Activated CD8-positive, alpha-beta T cell treated with anti-CD3 and anti-CD28 coated beads, Interleukin-2, amount 10 ng/mL, durations not matched to agents 7 days and 5 days (primary cell): ENCODE results near the gene GANC. TPM values are rescaled to one million over a fixed set of nuclear protein-coding genes. Genes with fewer than 3 reads are reported as not detected.

ENCODE experiments used
- ATAC-seq: fragments of 150-1000 bp; cut with Tn5 transposase; one replicate; pipeline ENCODE4 v1.10.0; 2021; ENCODE audit warnings: moderate library complexity
- CTCF ChIA-PET: fragments of 350-600 bp; sonication (Branson Sonifier 250); formaldehyde crosslinking; loops from one replicate; lab custom pipeline; 2021; ENCODE audit warnings: antibody characterized with exemption; lab: Charles Lee
- POLR2A ChIA-PET: fragments of 350-600 bp; sonication (Branson Sonifier 250); formaldehyde crosslinking; loops from one replicate; lab custom pipeline; 2021; ENCODE audit warnings: antibody characterized with exemption; lab: Charles Lee
- DNase-seq: peaks from one replicate; pipeline ENCODE4 v3.0.0-alpha.2; 2020
- H3K27ac Mint-ChIP-seq: one replicate; pipeline ENCODE4 v1.8.0; 2021; ENCODE audit warnings: mild to moderate bottlenecking, mixed read lengths
- H3K27me3 Mint-ChIP-seq: one replicate; pipeline ENCODE4 v1.8.0; 2021; ENCODE audit warnings: low read depth, mixed read lengths
- H3K36me3 Mint-ChIP-seq: one replicate; pipeline ENCODE4 v1.8.0; 2021; ENCODE audit warnings: low read depth, mixed read lengths
- H3K4me1 Mint-ChIP-seq: one replicate; pipeline ENCODE4 v1.8.0; 2021; ENCODE audit warnings: low read depth, mixed read lengths
- H3K4me3 Mint-ChIP-seq: one replicate; pipeline ENCODE4 v1.8.0; 2021; ENCODE audit warnings: mild to moderate bottlenecking, mixed read lengths
- H3K9me3 Mint-ChIP-seq: one replicate; pipeline ENCODE4 v1.8.0; 2022; ENCODE audit warnings: mixed read lengths; ENCODE audit not compliant: insufficient read depth
- total RNA-seq, 2 experiments: library from RNA; stranded (reverse); gene quantifications; one replicate each; pipeline ENCODE4 v1.2.3, GENCODE V29; 2021

Gene GANC
- total RNA-seq, 2 experiments from 2014 or later: 19.0 to 22.9 TPM

GRCh38 chr15:42363487-42363886, 90.5 kb downstream of the GANC start:
- DNase-seq (no peak), ATAC-seq (no peak)
- ChIA-PET POLR2A (no interaction called here), CTCF (no interaction called here)
- H3K27me3 Mint-ChIP-seq: no peaks in the 10 kb centered on the region
- H3K27ac Mint-ChIP-seq: no peak overlapping the region
- H3K36me3 Mint-ChIP-seq: no peaks in the 10 kb centered on the region
- H3K4me3 Mint-ChIP-seq: no peak overlapping the region
- peaks cover 4% of the 10 kb centered on the region for H3K4me1 Mint-ChIP-seq
- no peaks in the 10 kb centered on the region for H3K9me3 Mint-ChIP-seq

GRCh38 chr15:42363942-42364341, 90.9 kb downstream of the GANC start:
- ATAC-seq (no peak), DNase-seq (no peak)
- Mint-ChIP-seq H3K4me1 (peaks cover 4% of the 10 kb centered on the region), H3K4me3 (no peak overlapping the region), H3K36me3 (no peaks in the 10 kb centered on the region), H3K27ac (no peak overlapping the region), H3K9me3 (no peaks in the 10 kb centered on the region), H3K27me3 (no peaks in the 10 kb centered on the region)
- ChIA-PET POLR2A (no interaction called here), CTCF (no interaction called here)

GRCh38 chr15:42364529-42364928, 91.5 kb downstream of the GANC start:
- H3K27me3 Mint-ChIP-seq: no peaks in the 10 kb centered on the region
- ChIA-PET CTCF (interaction anchor here (1.3 kb wide), 1 partner anchor 12 kb away, joined by 3 read pairs; no protein-coding TSS in a partner anchor), POLR2A (no interaction called here)
- H3K4me3 Mint-ChIP-seq: no peak overlapping the region
- ATAC-seq (no peak), DNase-seq (no peak)
- H3K4me1 Mint-ChIP-seq: peaks cover 4% of the 10 kb centered on the region
- no peaks in the 10 kb centered on the region for H3K36me3 Mint-ChIP-seq
- no peaks in the 10 kb centered on the region for H3K9me3 Mint-ChIP-seq
- H3K27ac Mint-ChIP-seq: no peak overlapping the region

- ChIA-PET CTCF (interaction anchor here (0.6 to 1.3 kb wide), 2 partner anchors 11 to 50 kb away, joined by 3 read pairs; no protein-coding TSS in a partner anchor), POLR2A (no interaction called here)
- no peak overlapping the region for H3K4me3 Mint-ChIP-seq
- DNase-seq (no peak), ATAC-seq (no peak)
- H3K27me3 Mint-ChIP-seq: no peaks in the 10 kb centered on the region
- peaks cover 4% of the 10 kb centered on the region for H3K4me1 Mint-ChIP-seq
- H3K27ac Mint-ChIP-seq: no peak overlapping the region
- H3K36me3 Mint-ChIP-seq: no peaks in the 10 kb centered on the region
- H3K9me3 Mint-ChIP-seq: no peaks in the 10 kb centered on the region
These were observed 93.0 kb downstream of the GANC start for GRCh38 chr15:42365921-42366550.

GRCh38 chr15:42367041-42367440, 94.0 kb downstream of the GANC start:
- Mint-ChIP-seq H3K27me3 (no peaks in the 10 kb centered on the region), H3K27ac (no peak overlapping the region), H3K4me3 (no peak overlapping the region), H3K9me3 (no peaks in the 10 kb centered on the region), H3K4me1 (no peaks in the 10 kb centered on the region), H3K36me3 (no peaks in the 10 kb centered on the region)
- POLR2A ChIA-PET: no interaction called here
- CTCF ChIA-PET: interaction anchor here (0.8 kb wide), 1 partner anchor 230 kb away, joined by 3 read pairs; no protein-coding TSS in a partner anchor
- DNase-seq (no peak), ATAC-seq (no peak)

- Mint-ChIP-seq H3K27ac (no peak overlapping the region), H3K27me3 (no peaks in the 10 kb centered on the region), H3K36me3 (no peaks in the 10 kb centered on the region), H3K9me3 (no peaks in the 10 kb centered on the region), H3K4me3 (no peak overlapping the region), H3K4me1 (no peaks in the 10 kb centered on the region)
- ATAC-seq: no peak
- CTCF ChIA-PET: interaction anchor here (1.7 kb wide), 1 partner anchor 13 kb away, joined by 3 read pairs; no protein-coding TSS in a partner anchor
- DNase-seq: no peak
- POLR2A ChIA-PET: no interaction called here
These were observed 95.1 kb downstream of the GANC start for GRCh38 chr15:42368096-42368495.

- ATAC-seq: no peak
- no peak for DNase-seq
- Mint-ChIP-seq H3K9me3 (no peaks in the 10 kb centered on the region), H3K4me3 (no peak overlapping the region), H3K27me3 (no peaks in the 10 kb centered on the region), H3K27ac (no peak overlapping the region), H3K4me1 (no peaks in the 10 kb centered on the region), H3K36me3 (no peaks in the 10 kb centered on the region)
- ChIA-PET CTCF (interaction anchor here (1.9 kb wide), 1 partner anchor 14 kb away, joined by 9 read pairs; no protein-coding TSS in a partner anchor), POLR2A (no interaction called here)
These were observed 98.1 kb downstream of the GANC start for GRCh38 chr15:42371096-42371495.

- Mint-ChIP-seq H3K27me3 (no peaks in the 10 kb centered on the region), H3K4me1 (no peaks in the 10 kb centered on the region), H3K27ac (no peak overlapping the region), H3K9me3 (peaks cover 4% of the 10 kb centered on the region), H3K36me3 (no peaks in the 10 kb centered on the region), H3K4me3 (no peak overlapping the region)
- POLR2A ChIA-PET: no interaction called here
- CTCF ChIA-PET: no interaction called here
- ATAC-seq (no peak), DNase-seq (no peak)
These were observed 100.3 kb downstream of the GANC start for GRCh38 chr15:42373274-42373673.

- Mint-ChIP-seq H3K9me3 (peaks cover 4% of the 10 kb centered on the region), H3K4me3 (no peak overlapping the region), H3K27me3 (no peaks in the 10 kb centered on the region), H3K27ac (no peak overlapping the region), H3K4me1 (no peaks in the 10 kb centered on the region), H3K36me3 (no peaks in the 10 kb centered on the region)
- DNase-seq: no peak
- ChIA-PET CTCF (no interaction called here), POLR2A (no interaction called here)
- no peak for ATAC-seq
These were observed 100.9 kb downstream of the GANC start for GRCh38 chr15:42373936-42374335.

- CTCF ChIA-PET: no interaction called here
- Mint-ChIP-seq H3K27me3 (no peaks in the 10 kb centered on the region), H3K9me3 (peaks cover 4% of the 10 kb centered on the region), H3K4me1 (no peaks in the 10 kb centered on the region), H3K4me3 (no peak overlapping the region), H3K27ac (no peak overlapping the region), H3K36me3 (no peaks in the 10 kb centered on the region)
- DNase-seq (no peak), ATAC-seq (no peak)
- POLR2A ChIA-PET: no interaction called here
These were observed 101.8 kb downstream of the GANC start for GRCh38 chr15:42374810-42375209.

- ChIA-PET POLR2A (no interaction called here), CTCF (no interaction called here)
- H3K4me1 Mint-ChIP-seq: no peaks in the 10 kb centered on the region
- no peaks in the 10 kb centered on the region for H3K36me3 Mint-ChIP-seq
- peaks cover 4% of the 10 kb centered on the region for H3K9me3 Mint-ChIP-seq
- DNase-seq: no peak
- H3K27ac Mint-ChIP-seq: no peak overlapping the region
- no peak for ATAC-seq
- H3K4me3 Mint-ChIP-seq: no peak overlapping the region
- no peaks in the 10 kb centered on the region for H3K27me3 Mint-ChIP-seq
These were observed 102.3 kb downstream of the GANC start for GRCh38 chr15:42375252-42375651.

GRCh38 chr15:42375941-42376340, 102.9 kb downstream of the GANC start:
- H3K27ac Mint-ChIP-seq: no peak overlapping the region
- no peaks in the 10 kb centered on the region for H3K27me3 Mint-ChIP-seq
- DNase-seq (no peak), ATAC-seq (no peak)
- peaks cover 4% of the 10 kb centered on the region for H3K9me3 Mint-ChIP-seq
- no peaks in the 10 kb centered on the region for H3K36me3 Mint-ChIP-seq
- no peak overlapping the region for H3K4me3 Mint-ChIP-seq
- H3K4me1 Mint-ChIP-seq: no peaks in the 10 kb centered on the region
- CTCF ChIA-PET: interaction anchor here (1.7 kb wide), 1 partner anchor 9 kb away, joined by 9 read pairs; no protein-coding TSS in a partner anchor
- POLR2A ChIA-PET: no interaction called here
